Stimulated activated memory B cell treated with anti-CD40 and anti-IgM and Interleukin-4, amounts not matched to agents 10 μg/mL and 1 μg/mL and 100 μg/mL, for 72 hours (primary cell): ENCODE data around the gene ADAP1.
A peak's percentile ranks its signal among the peaks of the same experiment; 100 is the strongest.

Experiments
- ATAC-seq: fragments of 150-1000 bp; cut with Tn5 transposase; 2 replicates; pipeline ENCODE4 v1.10.0; 2021
- H3K27ac Mint-ChIP-seq: one replicate; pipeline ENCODE4 v1.8.0; 2022; ENCODE audit warnings: mild to moderate bottlenecking, mixed read lengths
- H3K27me3 Mint-ChIP-seq: one replicate; pipeline ENCODE4 v1.8.0; 2022; ENCODE audit warnings: mixed read lengths
- H3K36me3 Mint-ChIP-seq: one replicate; pipeline ENCODE4 v1.8.0; 2022; ENCODE audit warnings: mixed read lengths
- H3K4me1 Mint-ChIP-seq: one replicate; pipeline ENCODE4 v1.8.0; 2022; ENCODE audit warnings: mixed read lengths
- H3K4me3 Mint-ChIP-seq: one replicate; pipeline ENCODE4 v1.8.0; 2022; ENCODE audit warnings: mild to moderate bottlenecking, moderate library complexity, mixed read lengths
- H3K9me3 Mint-ChIP-seq: one replicate; pipeline ENCODE4 v1.8.0; 2022; ENCODE audit warnings: mixed read lengths

The ADAP1 gene

DNA sequence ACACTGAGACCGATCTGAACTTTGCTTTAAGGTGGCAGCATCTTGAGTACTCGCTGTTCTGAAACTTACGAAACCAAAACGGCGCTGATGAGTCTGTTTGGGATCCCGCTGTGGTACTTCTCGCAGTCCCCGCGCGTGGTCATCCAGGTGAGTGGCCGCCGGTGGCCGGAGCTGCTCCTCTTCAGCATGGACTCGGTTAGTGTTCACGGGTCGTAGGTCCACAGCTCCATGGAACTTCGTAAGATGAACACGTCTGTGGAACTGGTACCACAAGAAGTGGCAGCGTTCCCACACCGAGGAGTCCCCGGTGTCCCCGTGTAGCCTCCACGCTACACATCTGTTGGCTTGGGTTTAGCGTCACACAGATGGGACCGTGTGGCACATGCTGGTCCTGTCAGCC is 88.6 kb downstream of the ADAP1 start:
- Mint-ChIP-seq H3K27ac (no peak overlapping the region), H3K9me3 (no peaks in the 10 kb centered on the region), H3K36me3 (peaks cover 79% of the 10 kb centered on the region), H3K4me1 (no peaks in the 10 kb centered on the region), H3K27me3 (no peaks in the 10 kb centered on the region), H3K4me3 (no peak overlapping the region)
- ATAC-seq, result no peak

DNA sequence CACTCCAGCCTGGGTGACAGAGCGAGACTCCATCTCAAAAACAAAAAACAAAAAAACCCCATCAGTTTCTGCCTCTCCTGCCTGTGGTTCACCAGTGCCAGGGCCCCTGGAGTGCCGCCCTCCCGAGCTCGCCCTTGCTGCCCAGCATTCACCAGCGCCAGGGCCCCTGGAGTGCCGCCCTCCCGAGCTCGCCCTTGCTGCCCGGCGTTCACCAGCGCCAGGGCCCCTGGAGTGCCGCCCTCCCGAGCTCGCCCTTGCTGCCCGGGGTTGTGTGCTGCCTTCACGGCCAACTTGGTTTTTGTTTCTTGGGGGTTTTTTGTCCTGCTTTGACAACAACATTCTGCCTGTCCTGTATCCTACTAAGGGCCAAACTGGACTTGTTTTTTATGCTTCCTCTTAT is 91.4 kb downstream of the ADAP1 start:
- Mint-ChIP-seq H3K36me3 (peaks cover 90% of the 10 kb centered on the region), H3K4me3 (no peak overlapping the region), H3K27ac (no peak overlapping the region), H3K27me3 (no peaks in the 10 kb centered on the region), H3K9me3 (no peaks in the 10 kb centered on the region), H3K4me1 (no peaks in the 10 kb centered on the region)
- ATAC-seq, result no peak

DNA sequence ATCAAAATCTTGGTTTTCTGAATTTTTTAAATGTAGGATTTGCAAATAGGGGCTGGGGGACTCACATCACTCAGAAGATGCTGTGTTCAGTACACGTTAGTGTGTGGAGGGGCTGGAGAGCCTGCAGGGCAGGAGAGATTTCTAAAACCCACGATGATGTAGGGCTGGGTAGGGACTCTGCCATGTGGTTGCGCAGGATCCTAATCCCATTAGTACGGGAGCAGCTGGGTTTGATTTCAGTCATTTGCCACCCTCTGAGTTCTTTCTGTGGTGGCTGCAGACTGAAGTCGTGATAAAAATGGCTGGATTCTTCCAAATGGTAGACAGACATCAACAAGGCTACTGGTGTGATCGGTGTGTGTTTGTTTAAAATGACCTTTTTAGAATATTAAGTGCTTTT is 92.3 kb downstream of the ADAP1 start:
- H3K27me3 Mint-ChIP-seq, result no peaks in the 10 kb centered on the region
- ATAC-seq, result no peak
- H3K9me3 Mint-ChIP-seq, result no peaks in the 10 kb centered on the region
- H3K4me3 Mint-ChIP-seq, result no peak overlapping the region
- H3K4me1 Mint-ChIP-seq, result no peaks in the 10 kb centered on the region
- peaks cover 82% of the 10 kb centered on the region for H3K36me3 Mint-ChIP-seq
- no peak overlapping the region for H3K27ac Mint-ChIP-seq

DNA sequence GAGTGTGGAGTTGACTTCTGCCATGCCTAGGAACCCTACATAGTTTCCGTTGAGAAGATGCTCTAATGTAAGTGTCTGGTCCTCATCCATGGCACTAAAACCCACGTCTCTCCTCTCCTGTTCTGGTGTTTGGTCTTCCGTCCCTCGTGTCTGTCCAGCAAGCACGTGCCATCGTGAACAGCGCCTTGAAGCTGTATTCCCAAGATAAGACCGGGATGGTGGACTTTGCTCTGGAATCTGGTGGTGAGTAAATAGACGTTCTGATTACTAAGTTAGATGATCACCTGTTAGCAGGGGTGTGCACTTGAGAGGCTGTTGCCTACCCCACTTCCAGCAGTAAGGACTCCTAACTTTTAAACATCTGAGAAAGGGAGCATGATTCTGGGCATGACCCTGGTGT is 93.3 kb downstream of the ADAP1 start:
- ATAC-seq, result no peak
- H3K4me3 Mint-ChIP-seq, result no peak overlapping the region
- H3K27ac Mint-ChIP-seq, result no peak overlapping the region
- no peaks in the 10 kb centered on the region for H3K9me3 Mint-ChIP-seq
- H3K27me3 Mint-ChIP-seq, result no peaks in the 10 kb centered on the region
- H3K4me1 Mint-ChIP-seq, result no peaks in the 10 kb centered on the region
- H3K36me3 Mint-ChIP-seq, result peaks cover 80% of the 10 kb centered on the region

DNA sequence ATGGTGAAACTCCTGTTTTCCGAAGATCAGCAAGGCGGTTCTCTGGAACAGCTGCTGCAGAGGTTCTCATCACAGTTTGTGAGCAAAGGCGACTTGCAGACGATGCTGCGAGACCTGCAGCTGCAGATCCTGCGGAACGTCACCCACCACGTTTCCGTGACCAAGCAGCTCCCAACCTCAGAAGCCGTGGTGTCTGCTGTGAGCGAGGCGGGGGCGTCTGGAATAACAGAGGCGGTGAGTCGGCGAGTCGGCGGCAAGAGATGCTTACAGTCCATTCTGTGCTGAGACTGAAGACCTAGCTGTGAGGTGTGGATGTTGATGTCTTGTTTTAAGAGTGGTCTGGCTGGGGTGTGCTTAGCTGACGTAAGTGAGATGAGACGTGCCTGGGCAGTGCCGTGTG is 94.3 kb downstream of the ADAP1 start:
- no peak for ATAC-seq
- no peak overlapping the region for H3K27ac Mint-ChIP-seq
- H3K36me3 Mint-ChIP-seq, result peaks cover 73% of the 10 kb centered on the region

DNA sequence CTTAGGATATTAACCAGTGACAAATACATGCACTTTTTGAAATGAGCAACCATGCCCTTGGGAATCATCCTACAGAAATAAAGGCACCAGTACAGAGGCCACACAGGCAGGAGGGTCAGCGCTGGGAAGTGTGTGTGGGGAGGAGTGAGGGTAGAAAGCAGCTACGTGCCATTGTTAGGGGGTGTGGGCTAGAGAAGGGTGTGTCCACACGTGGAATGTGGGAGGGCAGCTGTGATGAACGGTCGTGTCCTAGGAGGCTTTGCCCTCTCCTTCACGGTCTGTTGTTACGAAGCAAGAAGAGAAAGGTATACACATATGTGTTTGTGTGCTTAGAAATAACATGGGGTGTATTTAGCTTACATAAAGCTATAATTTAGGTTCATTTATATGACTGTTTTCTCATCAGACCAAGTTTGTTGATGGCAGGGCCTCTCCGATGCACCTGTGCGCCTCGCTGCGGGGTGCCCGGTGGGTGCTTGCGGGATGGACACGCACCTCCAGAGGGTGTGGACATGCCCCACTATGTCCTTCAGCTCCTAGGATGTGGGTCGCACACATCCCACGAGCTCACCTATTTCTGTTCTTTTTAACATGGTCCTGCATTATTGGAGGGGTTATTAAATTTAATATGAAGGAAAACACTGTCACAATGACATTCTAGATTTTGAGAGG is 95.0 kb downstream of the ADAP1 start:
- Mint-ChIP-seq H3K4me3 (no peak overlapping the region), H3K27ac (no peak overlapping the region), H3K36me3 (peaks cover 66% of the 10 kb centered on the region), H3K27me3 (no peaks in the 10 kb centered on the region), H3K4me1 (no peaks in the 10 kb centered on the region), H3K9me3 (no peaks in the 10 kb centered on the region)
- no peak for ATAC-seq

More for the DNA sequence above, 94.3 kb downstream of the ADAP1 start:
- H3K9me3 Mint-ChIP-seq, result no peaks in the 10 kb centered on the region
- no peaks in the 10 kb centered on the region for H3K27me3 Mint-ChIP-seq
- no peaks in the 10 kb centered on the region for H3K4me1 Mint-ChIP-seq
- no peak overlapping the region for H3K4me3 Mint-ChIP-seq

DNA sequence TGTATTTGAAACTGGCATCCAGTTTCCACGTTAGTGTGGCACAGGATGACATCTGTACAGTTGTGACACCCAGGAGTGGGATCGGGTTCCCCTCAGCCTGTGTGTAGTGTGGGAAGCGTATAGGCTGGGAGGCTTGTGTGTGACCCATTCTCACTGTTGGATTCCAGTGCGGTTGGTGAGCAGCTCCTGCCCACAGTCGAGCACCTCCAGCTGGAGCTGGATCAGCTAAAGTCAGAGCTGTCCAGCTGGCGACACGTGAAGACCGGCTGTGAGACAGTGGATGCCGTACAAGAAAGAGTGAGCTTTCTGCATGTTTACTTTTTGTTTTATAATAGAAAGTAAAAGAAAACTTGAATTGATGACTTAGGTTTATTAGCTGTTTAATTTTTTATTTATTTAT is 96.8 kb downstream of the ADAP1 start:
- no peak for ATAC-seq
- peaks cover 73% of the 10 kb centered on the region for H3K36me3 Mint-ChIP-seq
- no peak overlapping the region for H3K4me3 Mint-ChIP-seq
- no peak overlapping the region for H3K27ac Mint-ChIP-seq
- no peaks in the 10 kb centered on the region for H3K4me1 Mint-ChIP-seq
- no peaks in the 10 kb centered on the region for H3K27me3 Mint-ChIP-seq
- no peaks in the 10 kb centered on the region for H3K9me3 Mint-ChIP-seq

DNA sequence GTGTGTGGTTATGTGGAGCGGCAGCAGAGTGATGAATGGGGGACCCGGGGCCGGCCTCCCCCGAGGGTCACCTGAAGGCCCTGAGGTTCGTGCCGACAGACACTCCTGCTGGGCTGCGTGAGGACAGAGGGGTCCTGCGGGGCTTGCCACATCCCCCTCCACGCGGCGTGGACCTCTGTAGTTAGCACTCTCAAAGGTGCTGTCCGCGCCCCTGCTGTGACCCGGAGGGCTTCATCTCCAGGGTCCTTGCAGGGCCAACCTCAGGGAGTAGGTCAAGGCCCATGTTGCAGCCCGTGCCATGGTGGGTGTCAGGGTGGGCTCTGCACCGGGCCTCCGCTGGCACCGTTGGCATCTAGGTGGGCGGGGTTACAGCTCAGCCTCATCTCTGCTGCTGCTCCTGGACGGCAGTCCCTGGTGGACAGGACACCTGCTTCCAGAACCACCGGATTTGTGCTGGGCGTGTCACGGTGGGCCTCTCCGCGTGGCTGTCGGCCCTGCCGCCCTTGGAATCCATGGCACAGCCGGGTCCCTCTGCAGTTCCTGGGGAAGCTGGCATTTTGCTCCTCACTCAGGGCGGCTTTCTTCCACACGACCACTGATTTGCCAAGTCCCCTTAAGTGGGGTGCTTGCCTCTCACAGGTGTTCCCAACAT is 97.9 kb downstream of the ADAP1 start:
- Mint-ChIP-seq H3K27me3 (no peaks in the 10 kb centered on the region), H3K4me1 (no peaks in the 10 kb centered on the region), H3K9me3 (no peaks in the 10 kb centered on the region), H3K4me3 (no peak overlapping the region), H3K36me3 (peaks cover 73% of the 10 kb centered on the region), H3K27ac (no peak overlapping the region)
- ATAC-seq, result no peak

DNA sequence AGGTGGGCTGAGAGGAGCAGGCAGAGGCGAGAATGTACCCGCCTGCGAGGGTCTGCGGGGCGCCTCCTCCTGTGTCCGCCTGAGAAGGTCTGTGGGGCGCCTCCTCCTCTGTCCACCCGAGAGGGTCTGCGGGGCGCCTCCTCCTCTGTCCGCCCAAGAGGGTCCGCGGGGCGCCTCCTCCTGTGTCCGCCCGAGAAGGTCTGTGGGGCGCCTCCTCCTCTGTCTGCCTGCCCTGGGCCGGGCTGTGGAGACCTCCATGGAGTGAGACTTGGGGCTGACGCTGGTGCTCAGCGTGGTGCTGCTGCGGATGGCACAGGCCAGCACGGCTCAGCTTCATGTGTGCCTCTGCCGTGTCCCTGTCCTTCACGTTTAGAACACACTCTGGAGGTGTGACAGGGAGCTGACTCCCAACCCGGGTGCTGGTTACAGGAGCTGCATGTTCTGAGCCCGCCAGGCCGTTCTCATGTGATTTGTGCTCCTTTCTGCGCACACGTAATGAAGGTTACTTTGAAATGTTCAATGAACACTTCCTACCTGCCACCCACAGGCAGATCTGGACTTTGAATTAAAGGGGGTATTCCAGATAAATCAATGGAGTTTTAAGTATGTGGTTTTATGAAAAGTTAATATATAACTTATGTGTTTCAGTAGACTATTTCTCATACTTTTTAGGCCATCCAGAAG is 98.7 kb downstream of the ADAP1 start:
- no peaks in the 10 kb centered on the region for H3K27me3 Mint-ChIP-seq
- no peaks in the 10 kb centered on the region for H3K4me1 Mint-ChIP-seq
- no peaks in the 10 kb centered on the region for H3K9me3 Mint-ChIP-seq
- H3K36me3 Mint-ChIP-seq, result peaks cover 69% of the 10 kb centered on the region
- no peak overlapping the region for H3K27ac Mint-ChIP-seq
- H3K4me3 Mint-ChIP-seq, result no peak overlapping the region
- peak; percentile 27 for ATAC-seq

DNA sequence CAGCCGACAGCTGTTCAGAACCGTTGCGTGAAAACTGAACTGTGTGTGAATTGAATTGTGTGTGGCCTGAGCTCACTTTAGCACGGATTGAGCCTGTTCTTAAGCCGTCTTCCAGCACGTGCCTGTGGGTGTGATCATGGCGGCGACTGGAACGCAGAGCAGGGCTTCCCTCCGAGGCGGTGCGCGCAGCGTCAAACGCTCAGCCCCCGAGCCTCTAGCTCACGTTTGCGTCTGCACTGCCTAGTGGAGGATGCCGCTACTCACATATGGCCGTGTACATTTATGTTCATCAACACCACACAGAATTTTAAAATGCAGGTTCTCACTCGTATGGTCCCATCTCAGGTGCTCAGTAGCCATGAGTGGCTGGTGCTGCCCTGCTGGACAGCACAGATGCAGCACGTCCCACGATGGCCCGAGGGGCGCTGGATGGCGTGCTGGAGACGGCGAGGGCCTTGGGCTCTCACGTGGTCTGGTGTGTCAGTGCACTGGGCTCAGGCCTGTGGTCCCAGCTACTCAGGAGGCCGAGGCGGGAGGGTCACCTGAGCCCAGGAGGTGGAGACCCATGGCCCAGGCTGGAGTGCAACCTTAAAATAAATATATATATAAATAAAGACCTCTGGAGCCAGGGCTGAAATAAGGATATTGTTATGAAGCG is 100.2 kb downstream of the ADAP1 start:
- no peak for ATAC-seq
- Mint-ChIP-seq H3K36me3 (peaks cover 62% of the 10 kb centered on the region), H3K4me3 (no peak overlapping the region), H3K9me3 (no peaks in the 10 kb centered on the region), H3K4me1 (no peaks in the 10 kb centered on the region), H3K27me3 (no peaks in the 10 kb centered on the region), H3K27ac (no peak overlapping the region)

DNA sequence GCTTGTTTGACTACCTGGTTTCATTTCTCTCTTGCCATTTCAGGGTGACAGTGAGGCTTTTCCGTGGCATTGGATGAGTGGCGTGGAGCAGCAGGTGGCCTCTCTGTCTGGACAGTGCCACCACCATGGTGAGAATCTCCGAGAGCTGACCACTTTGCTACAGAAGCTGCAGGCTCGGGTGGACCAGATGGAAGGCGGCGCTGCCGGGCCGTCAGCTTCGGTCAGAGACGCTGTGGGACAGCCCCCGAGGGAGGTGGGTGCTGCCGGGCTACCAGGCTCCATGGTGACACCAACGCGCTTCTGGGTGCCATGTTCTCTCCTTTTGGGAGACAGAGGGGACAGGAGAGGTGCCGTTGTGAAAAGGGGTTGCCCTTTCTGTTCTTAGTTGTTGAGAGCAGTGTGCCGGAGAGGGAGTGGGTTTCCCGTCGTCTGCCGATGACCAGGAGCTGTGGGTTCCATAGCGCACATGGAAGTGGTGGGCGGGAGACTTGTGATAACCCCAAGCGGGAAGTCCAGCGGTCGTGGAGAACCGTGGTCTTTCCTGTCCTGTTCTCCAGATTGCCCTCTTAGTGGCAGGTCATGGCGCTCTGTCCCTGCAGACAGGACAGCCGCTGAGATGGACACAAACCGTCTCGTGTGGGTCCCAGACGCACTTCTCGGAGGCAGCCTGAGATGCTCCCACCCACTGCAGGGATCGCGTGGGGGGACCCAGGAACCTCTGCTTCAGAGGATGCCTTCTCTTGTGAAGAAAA is 100.9 kb downstream of the ADAP1 start:
- Mint-ChIP-seq H3K27ac (no peak overlapping the region), H3K36me3 (peaks cover 59% of the 10 kb centered on the region), H3K27me3 (no peaks in the 10 kb centered on the region), H3K9me3 (no peaks in the 10 kb centered on the region), H3K4me1 (no peaks in the 10 kb centered on the region), H3K4me3 (no peak overlapping the region)
- no peak for ATAC-seq

DNA sequence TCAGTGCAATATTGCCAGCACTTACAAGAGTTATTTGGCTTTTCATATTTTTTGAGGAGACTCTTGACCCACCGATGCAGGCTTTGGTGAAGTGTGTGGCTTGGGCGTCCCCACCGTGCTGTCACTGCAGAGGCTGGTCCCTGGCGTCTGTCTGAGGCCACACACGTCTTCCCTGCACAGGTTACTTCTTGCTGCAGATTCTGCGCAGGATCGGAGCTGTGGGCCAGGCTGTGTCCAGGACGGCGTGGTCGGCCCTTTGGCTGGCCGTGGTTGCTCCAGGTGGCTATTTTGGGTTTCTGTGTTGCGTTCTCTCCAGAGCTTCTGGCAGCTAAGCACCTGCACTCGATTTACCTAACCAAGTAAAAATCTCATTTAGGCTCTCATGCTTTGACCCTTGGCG is 103.3 kb downstream of the ADAP1 start:
- Mint-ChIP-seq H3K27ac (no peak overlapping the region), H3K4me1 (no peaks in the 10 kb centered on the region), H3K9me3 (no peaks in the 10 kb centered on the region), H3K27me3 (no peaks in the 10 kb centered on the region), H3K4me3 (no peak overlapping the region), H3K36me3 (peaks cover 52% of the 10 kb centered on the region)
- no peak for ATAC-seq

DNA sequence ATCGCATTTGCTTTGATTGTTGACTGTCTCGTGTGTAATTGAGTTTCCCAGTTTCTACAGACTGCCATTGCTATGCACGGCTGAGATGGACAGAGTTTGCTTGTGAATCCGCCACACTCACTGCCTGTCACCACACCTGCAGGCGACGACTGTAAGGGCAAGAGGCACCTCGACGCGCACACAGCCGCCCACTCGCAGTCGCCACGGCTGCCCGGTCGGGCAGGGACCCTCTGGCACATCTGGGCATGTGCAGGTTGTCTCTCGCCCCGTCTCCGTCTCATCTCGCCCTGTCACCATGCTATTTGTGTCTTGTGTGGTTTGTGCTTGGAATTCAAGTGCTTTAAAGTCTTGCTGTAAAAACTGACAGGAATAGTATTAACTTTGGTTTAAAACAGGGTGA is 104.7 kb downstream of the ADAP1 start:
- H3K27ac Mint-ChIP-seq, result no peak overlapping the region
- H3K9me3 Mint-ChIP-seq, result no peaks in the 10 kb centered on the region
- H3K36me3 Mint-ChIP-seq, result peaks cover 62% of the 10 kb centered on the region
- H3K27me3 Mint-ChIP-seq, result no peaks in the 10 kb centered on the region
- no peaks in the 10 kb centered on the region for H3K4me1 Mint-ChIP-seq
- ATAC-seq, result no peak
- no peak overlapping the region for H3K4me3 Mint-ChIP-seq

DNA sequence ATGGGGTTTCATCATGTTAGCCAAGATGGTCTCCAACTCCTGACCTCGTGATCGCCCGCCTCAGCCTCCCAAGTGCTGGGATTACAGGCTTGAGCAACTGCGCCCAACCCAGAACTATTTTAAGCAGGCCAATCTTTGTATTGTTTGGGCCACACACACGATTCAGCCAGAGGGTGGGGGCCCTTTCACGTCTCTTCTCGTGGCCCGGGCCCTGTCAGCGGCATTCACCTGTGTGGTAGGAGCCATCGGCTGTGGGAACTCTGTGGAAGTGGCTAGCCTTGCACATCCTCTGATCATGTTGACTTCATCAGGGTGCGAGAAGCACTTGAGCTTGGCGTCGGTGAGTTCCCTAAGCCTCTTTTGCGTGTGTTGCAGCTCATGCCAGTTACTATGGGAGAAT is 105.3 kb downstream of the ADAP1 start:
- Mint-ChIP-seq H3K27me3 (no peaks in the 10 kb centered on the region), H3K4me1 (no peaks in the 10 kb centered on the region), H3K36me3 (peaks cover 63% of the 10 kb centered on the region), H3K27ac (no peak overlapping the region), H3K4me3 (no peak overlapping the region), H3K9me3 (no peaks in the 10 kb centered on the region)
- no peak for ATAC-seq
